Measurements from ENCODE around the gene TTC39B. TPM values are rescaled to one million over a fixed set of nuclear protein-coding genes. Genes with fewer than 3 reads are reported as not detected.

TTC39B gene
- total RNA-seq, 2 experiments from 2014 or later: 17.8 to 20.3 TPM

- no peaks in the 10 kb centered on the region for H3K9me3 Mint-ChIP-seq (ENCODE audit: insufficient read depth)
- H3K36me3 Mint-ChIP-seq (ENCODE audit: low read depth): peaks cover 11% of the 10 kb centered on the region
- H3K27me3 Mint-ChIP-seq (ENCODE audit: low read depth): no peaks in the 10 kb centered on the region
- H3K27ac Mint-ChIP-seq: no peak overlapping the region
- CTCF ChIA-PET: interaction anchor here (1.0 to 1.1 kb wide), 2 partner anchors 13 to 324 kb away, joined by 3 to 5 read pairs; no protein-coding TSS in a partner anchor
- ATAC-seq (no peak), DNase-seq (no peak)
- H3K4me3 Mint-ChIP-seq: no peak overlapping the region
- H3K4me1 Mint-ChIP-seq (ENCODE audit: low read depth): peaks cover 7% of the 10 kb centered on the region
- POLR2A ChIA-PET: no interaction called here
Observed at GRCh38 chr9:15282567-15283285, 24.3 kb downstream of the TTC39B start.

DNA sequence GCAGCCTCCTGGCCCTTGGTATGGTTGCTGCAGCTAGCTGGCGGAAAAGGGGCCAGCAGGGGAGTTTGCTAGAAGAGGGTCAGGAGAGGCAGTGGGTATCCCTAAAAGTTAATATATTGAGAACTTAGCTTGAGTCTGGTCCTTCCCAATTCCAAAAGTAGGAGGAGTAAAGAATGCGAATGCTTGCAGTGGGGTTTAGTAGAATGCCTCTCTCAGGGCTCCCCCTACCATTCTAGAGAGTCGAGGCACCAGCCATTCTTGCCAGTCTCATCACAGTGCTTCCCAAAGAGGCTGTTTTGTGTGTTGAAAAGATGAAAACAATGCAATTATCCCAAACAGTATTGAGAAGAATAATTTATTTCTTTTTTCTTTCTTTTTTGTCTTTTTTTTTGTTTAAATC lies 26.4 kb downstream of the TTC39B start:
- H3K36me3 Mint-ChIP-seq (ENCODE audit: low read depth): no peaks in the 10 kb centered on the region
- H3K27me3 Mint-ChIP-seq (ENCODE audit: low read depth): no peaks in the 10 kb centered on the region
- H3K27ac Mint-ChIP-seq: no peak overlapping the region
- peaks cover 2% of the 10 kb centered on the region for H3K4me1 Mint-ChIP-seq (ENCODE audit: low read depth)
- ChIA-PET CTCF (interaction anchor here (1.3 to 1.6 kb wide), 3 partner anchors 70 to 138 kb away, joined by 3 read pairs; no protein-coding TSS in a partner anchor), POLR2A (no interaction called here)
- H3K4me3 Mint-ChIP-seq: no peak overlapping the region
- no peak for ATAC-seq
- no peaks in the 10 kb centered on the region for H3K9me3 Mint-ChIP-seq (ENCODE audit: insufficient read depth)
- no peak for DNase-seq

- no peak for ATAC-seq
- POLR2A ChIA-PET: no interaction called here
- Mint-ChIP-seq H3K36me3 (ENCODE audit: low read depth) (no peaks in the 10 kb centered on the region), H3K9me3 (ENCODE audit: insufficient read depth) (no peaks in the 10 kb centered on the region), H3K27me3 (ENCODE audit: low read depth) (no peaks in the 10 kb centered on the region), H3K27ac (no peak overlapping the region), H3K4me1 (ENCODE audit: low read depth) (peaks cover 2% of the 10 kb centered on the region), H3K4me3 (no peak overlapping the region)
- DNase-seq: no peak
- CTCF ChIA-PET: interaction anchor here (0.9 kb wide), 1 partner anchor 33 kb away, joined by 5 read pairs; no protein-coding TSS in a partner anchor
Observed at GRCh38 chr9:15278839-15279238, 28.2 kb downstream of the TTC39B start.

DNA sequence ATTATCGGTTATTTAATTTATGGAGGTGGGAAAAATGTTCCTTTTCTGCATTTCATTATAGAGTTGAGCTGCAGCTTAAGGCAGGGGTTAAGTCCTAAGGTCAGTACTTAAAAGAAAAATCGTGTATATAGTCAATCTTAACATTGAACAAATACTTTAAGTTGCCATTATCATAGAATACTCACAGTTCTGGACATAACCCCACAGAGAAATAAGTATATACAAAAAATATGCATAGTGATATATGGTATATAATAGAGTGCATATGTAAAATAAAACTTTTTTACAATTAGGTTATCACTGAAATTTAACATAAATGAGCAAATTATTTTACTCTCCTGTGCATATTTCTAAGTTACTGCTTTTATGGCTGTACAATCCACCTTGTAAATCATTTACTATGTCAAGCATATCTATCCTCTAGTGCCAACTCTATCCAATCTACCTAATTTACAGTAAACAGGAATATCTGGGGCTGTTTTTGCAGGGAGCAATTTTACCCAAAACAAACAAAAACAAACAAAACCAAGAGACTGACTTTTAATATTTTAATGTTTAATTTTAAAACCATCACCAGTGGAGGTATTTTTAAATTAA lies 28.8 kb downstream of the TTC39B start:
- no peak for ATAC-seq
- Mint-ChIP-seq H3K27me3 (ENCODE audit: low read depth) (no peaks in the 10 kb centered on the region), H3K27ac (no peak overlapping the region), H3K4me1 (ENCODE audit: low read depth) (peaks cover 2% of the 10 kb centered on the region), H3K4me3 (no peak overlapping the region), H3K36me3 (ENCODE audit: low read depth) (no peaks in the 10 kb centered on the region), H3K9me3 (ENCODE audit: insufficient read depth) (no peaks in the 10 kb centered on the region)
- ChIA-PET CTCF (interaction anchor here (0.5 to 1.3 kb wide), 17 partner anchors 9 to 326 kb away, joined by 3 to 8 read pairs (median 4); partner anchors contain the start of gene TTC39B), POLR2A (no interaction called here)
- DNase-seq: no peak

GRCh38 chr9:15277400-15278090 lies 29.5 kb downstream of the TTC39B start:
- CTCF ChIA-PET: interaction anchor here (0.5 to 1.3 kb wide), 17 partner anchors 9 to 326 kb away, joined by 3 to 8 read pairs (median 4); partner anchors contain the start of gene TTC39B
- H3K36me3 Mint-ChIP-seq (ENCODE audit: low read depth): no peaks in the 10 kb centered on the region
- H3K9me3 Mint-ChIP-seq (ENCODE audit: insufficient read depth): no peaks in the 10 kb centered on the region
- POLR2A ChIA-PET: no interaction called here
- ATAC-seq (no peak), DNase-seq (no peak)
- H3K4me3 Mint-ChIP-seq: no peak overlapping the region
- H3K27me3 Mint-ChIP-seq (ENCODE audit: low read depth): no peaks in the 10 kb centered on the region
- H3K4me1 Mint-ChIP-seq (ENCODE audit: low read depth): peaks cover 2% of the 10 kb centered on the region
- no peak overlapping the region for H3K27ac Mint-ChIP-seq

- Mint-ChIP-seq H3K9me3 (ENCODE audit: insufficient read depth) (no peaks in the 10 kb centered on the region), H3K36me3 (ENCODE audit: low read depth) (no peaks in the 10 kb centered on the region), H3K27me3 (ENCODE audit: low read depth) (no peaks in the 10 kb centered on the region), H3K4me3 (no peak overlapping the region), H3K27ac (no peak overlapping the region), H3K4me1 (ENCODE audit: low read depth) (peaks cover 2% of the 10 kb centered on the region)
- ATAC-seq (no peak), DNase-seq (no peak)
- ChIA-PET POLR2A (no interaction called here), CTCF (no interaction called here)
Observed at GRCh38 chr9:15276328-15276938, 30.6 kb downstream of the TTC39B start.

DNA sequence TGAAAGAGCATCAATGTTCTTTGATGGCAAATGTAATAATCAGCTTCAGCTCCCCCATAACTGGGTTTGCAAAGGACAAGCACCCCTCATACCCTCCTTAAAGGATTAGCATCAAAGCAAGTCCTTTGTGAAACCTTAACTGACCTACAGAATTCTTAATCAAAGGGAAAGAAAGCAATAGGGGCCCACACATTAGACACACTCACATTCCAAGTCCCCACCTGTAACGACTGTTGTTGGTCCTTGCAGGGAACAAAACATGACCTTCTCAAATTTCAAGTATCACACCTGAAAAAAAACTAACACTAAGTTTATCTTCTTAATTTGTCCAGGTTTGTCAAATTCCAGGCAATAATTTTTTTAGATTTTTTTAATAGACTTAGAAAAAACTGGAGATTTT lies 32.6 kb downstream of the TTC39B start:
- Mint-ChIP-seq H3K27ac (no peak overlapping the region), H3K4me3 (no peak overlapping the region), H3K36me3 (ENCODE audit: low read depth) (no peaks in the 10 kb centered on the region), H3K4me1 (ENCODE audit: low read depth) (peaks cover 2% of the 10 kb centered on the region), H3K27me3 (ENCODE audit: low read depth) (no peaks in the 10 kb centered on the region), H3K9me3 (ENCODE audit: insufficient read depth) (no peaks in the 10 kb centered on the region)
- DNase-seq (no peak), ATAC-seq (no peak)
- CTCF ChIA-PET: no interaction called here
- POLR2A ChIA-PET: no interaction called here

DNA sequence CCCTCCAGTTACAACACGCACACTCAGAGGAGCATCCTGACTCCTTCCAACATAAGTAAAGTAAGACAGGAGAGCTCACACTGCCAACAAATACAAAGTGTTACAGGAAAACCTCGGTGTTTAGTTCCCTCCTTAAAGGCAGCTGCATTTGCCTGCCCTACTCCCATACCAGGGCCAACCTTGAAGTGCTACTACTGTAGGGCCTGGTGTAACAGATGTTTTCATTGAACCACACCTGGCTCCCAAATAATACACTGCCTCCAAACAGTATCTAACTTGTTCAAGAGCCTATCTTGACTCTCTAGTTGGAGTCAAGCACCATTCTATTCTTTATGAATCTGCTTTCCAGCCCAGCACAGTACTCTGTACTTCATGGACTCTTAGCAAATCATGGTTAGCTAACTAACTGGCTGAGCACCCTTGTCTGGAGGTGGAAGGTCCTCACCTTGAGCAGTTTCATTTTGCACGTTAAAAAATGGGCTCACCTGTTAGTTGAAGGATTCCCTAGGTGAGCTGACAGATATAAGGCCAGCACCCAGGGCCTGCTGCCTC lies 34.6 kb downstream of the TTC39B start:
- no peak for DNase-seq
- no peaks in the 10 kb centered on the region for H3K36me3 Mint-ChIP-seq (ENCODE audit: low read depth)
- ATAC-seq: no peak
- H3K9me3 Mint-ChIP-seq (ENCODE audit: insufficient read depth): no peaks in the 10 kb centered on the region
- CTCF ChIA-PET: interaction anchor here (1.7 kb wide), 1 partner anchor 82 kb away, joined by 3 read pairs; no protein-coding TSS in a partner anchor
- H3K27ac Mint-ChIP-seq: no peak overlapping the region
- H3K4me1 Mint-ChIP-seq (ENCODE audit: low read depth): no peaks in the 10 kb centered on the region
- H3K27me3 Mint-ChIP-seq (ENCODE audit: low read depth): no peaks in the 10 kb centered on the region
- POLR2A ChIA-PET: no interaction called here
- H3K4me3 Mint-ChIP-seq: no peak overlapping the region

GRCh38 chr9:15271403-15271802 lies 35.6 kb downstream of the TTC39B start:
- Mint-ChIP-seq H3K4me1 (ENCODE audit: low read depth) (no peaks in the 10 kb centered on the region), H3K27me3 (ENCODE audit: low read depth) (no peaks in the 10 kb centered on the region), H3K9me3 (ENCODE audit: insufficient read depth) (no peaks in the 10 kb centered on the region), H3K27ac (no peak overlapping the region), H3K36me3 (ENCODE audit: low read depth) (no peaks in the 10 kb centered on the region), H3K4me3 (no peak overlapping the region)
- DNase-seq (no peak), ATAC-seq (no peak)
- CTCF ChIA-PET: interaction anchor here (0.6 kb wide), 1 partner anchor 40 kb away, joined by 3 read pairs; no protein-coding TSS in a partner anchor
- POLR2A ChIA-PET: interaction anchor here (0.6 kb wide), 1 partner anchor 162 kb away, joined by 3 read pairs; no protein-coding TSS in a partner anchor

DNA sequence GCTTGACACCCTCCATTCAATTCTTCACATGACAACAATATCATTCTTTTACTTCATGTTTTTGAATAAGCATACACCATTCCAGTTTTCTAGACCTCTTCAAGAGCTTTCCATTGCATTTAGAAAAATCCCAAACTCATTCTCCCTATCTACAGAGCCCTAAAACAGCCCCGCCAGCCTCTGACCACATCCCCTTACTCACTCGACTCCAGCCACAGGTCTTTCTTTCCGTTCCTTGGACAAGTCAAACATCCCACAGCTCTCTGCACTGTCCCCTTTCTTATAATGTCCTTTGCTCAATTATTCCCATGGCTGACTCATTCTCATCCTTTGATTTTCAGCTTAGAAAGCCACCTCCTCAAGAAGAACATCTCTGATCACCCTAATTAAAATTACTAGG lies 38.2 kb downstream of the TTC39B start:
- Mint-ChIP-seq H3K4me1 (ENCODE audit: low read depth) (no peaks in the 10 kb centered on the region), H3K4me3 (no peak overlapping the region), H3K9me3 (ENCODE audit: insufficient read depth) (no peaks in the 10 kb centered on the region), H3K36me3 (ENCODE audit: low read depth) (no peaks in the 10 kb centered on the region), H3K27ac (no peak overlapping the region), H3K27me3 (ENCODE audit: low read depth) (no peaks in the 10 kb centered on the region)
- no peak for ATAC-seq
- DNase-seq: no peak
- ChIA-PET CTCF (no interaction called here), POLR2A (no interaction called here)

GRCh38 chr9:15268317-15268716 lies 38.7 kb downstream of the TTC39B start:
- Mint-ChIP-seq H3K4me1 (ENCODE audit: low read depth) (no peaks in the 10 kb centered on the region), H3K4me3 (no peak overlapping the region), H3K9me3 (ENCODE audit: insufficient read depth) (no peaks in the 10 kb centered on the region), H3K27ac (no peak overlapping the region), H3K36me3 (ENCODE audit: low read depth) (no peaks in the 10 kb centered on the region), H3K27me3 (ENCODE audit: low read depth) (no peaks in the 10 kb centered on the region)
- no peak for ATAC-seq
- ChIA-PET CTCF (no interaction called here), POLR2A (no interaction called here)
- DNase-seq: no peak
